ENCODE measurements around the gene ETS1. TPM values are rescaled to one million over a fixed set of nuclear protein-coding genes. Genes with fewer than 3 reads are reported as not detected.
A peak's percentile ranks its signal among the peaks of the same experiment; 100 is the strongest.

The ETS1 gene
- total RNA-seq, 1 experiment from 2014 or later: 82.0 TPM

DNA sequence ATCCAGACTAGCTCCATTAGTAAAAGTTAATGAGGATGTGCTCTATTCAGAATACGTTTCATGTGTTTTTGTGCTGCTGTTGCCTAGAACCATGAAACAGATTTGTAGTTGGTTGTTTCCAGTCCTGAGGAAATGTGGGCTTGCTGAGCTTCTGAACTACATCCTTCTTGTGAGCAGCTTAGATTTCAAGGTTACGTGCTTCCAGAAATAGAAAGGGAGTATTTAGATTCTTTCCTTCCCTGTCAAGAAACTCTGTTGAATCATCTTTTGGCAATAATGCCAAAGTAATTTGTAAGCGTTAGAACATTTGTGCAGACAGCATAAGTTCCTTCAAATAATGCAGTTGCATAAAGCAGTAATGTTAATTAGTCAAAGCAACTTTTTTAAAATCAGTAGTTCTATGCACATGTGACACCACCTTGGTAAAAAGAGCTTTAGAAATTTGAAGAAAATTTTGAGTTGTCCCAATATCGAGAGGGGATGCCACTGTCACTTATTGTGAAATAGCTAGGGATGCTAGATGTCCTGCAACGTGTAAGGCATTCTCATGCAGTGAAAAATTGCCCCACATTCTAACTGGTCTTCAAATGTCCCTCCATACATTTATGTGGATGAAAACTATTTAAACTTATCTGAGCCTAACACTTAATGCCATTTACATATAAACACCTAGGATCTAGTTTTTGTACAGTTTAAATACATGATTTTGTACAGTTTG is 169.6 kb downstream of the ETS1 start:
- ChIA-PET CTCF (interaction anchor here (0.8 to 2.1 kb wide), 4 partner anchors 10 to 215 kb away, joined by 3 to 5 read pairs (median 4); no protein-coding TSS in a partner anchor), POLR2A (interaction anchor here (0.6 to 2.3 kb wide), 7 partner anchors 9 to 113 kb away, joined by 3 to 10 read pairs (median 3); no protein-coding TSS in a partner anchor)
- peaks cover 9% of the 10 kb centered on the region for H3K4me1 Mint-ChIP-seq (ENCODE audit: insufficient read depth, unreplicated experiment)
- peak; percentile 54 for DNase-seq (ENCODE audit: unreplicated experiment)
- no TSS peak for BruUV-seq (replicated peaks)
- no peaks in the 10 kb centered on the region for H3K36me3 Mint-ChIP-seq (ENCODE audit: insufficient read depth, unreplicated experiment)
- TF ChIP-seq, protein P1, sequence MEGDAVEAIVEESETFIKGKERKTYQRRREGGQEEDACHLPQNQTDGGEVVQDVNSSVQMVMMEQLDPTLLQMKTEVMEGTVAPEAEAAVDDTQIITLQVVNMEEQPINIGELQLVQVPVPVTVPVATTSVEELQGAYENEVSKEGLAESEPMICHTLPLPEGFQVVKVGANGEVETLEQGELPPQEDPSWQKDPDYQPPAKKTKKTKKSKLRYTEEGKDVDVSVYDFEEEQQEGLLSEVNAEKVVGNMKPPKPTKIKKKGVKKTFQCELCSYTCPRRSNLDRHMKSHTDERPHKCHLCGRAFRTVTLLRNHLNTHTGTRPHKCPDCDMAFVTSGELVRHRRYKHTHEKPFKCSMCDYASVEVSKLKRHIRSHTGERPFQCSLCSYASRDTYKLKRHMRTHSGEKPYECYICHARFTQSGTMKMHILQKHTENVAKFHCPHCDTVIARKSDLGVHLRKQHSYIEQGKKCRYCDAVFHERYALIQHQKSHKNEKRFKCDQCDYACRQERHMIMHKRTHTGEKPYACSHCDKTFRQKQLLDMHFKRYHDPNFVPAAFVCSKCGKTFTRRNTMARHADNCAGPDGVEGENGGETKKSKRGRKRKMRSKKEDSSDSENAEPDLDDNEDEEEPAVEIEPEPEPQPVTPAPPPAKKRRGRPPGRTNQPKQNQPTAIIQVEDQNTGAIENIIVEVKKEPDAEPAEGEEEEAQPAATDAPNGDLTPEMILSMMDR (IDR thresholded peaks at IDR 0.05; ENCODE audit: unreplicated experiment): no peak
- no peaks in the 10 kb centered on the region for H3K9me3 Mint-ChIP-seq (ENCODE audit: unreplicated experiment)
- H3K27me3 Mint-ChIP-seq (ENCODE audit: insufficient read depth, unreplicated experiment): no peaks in the 10 kb centered on the region
- H3K4me3 Mint-ChIP-seq (ENCODE audit: unreplicated experiment): no peak overlapping the region
- H3K27ac Mint-ChIP-seq (ENCODE audit: low read depth, unreplicated experiment): no peak overlapping the region
- intact Hi-C loops (cut with micrococcal nuclease): no loop called here

DNA sequence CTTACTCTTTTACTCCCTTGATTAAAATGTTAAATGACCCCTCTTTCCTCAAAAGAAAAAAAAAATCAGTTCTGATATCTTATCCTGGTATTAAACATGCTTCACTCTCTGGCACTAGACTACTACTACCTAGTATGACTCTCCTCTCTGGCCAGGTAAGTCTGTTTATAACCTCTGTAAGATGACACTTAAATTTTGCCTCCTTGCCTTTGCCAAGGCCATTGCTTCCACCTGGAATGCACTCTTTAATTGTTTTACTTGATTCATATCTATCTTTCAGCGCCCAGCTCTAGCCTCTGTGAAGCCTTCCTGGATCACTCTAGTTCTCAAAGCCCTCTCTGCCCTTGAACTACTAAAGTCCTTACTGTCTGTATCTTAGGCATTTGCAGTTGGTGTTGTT is 170.4 kb downstream of the ETS1 start:
- DNase-seq (ENCODE audit: unreplicated experiment): no peak
- H3K27me3 Mint-ChIP-seq (ENCODE audit: insufficient read depth, unreplicated experiment): no peaks in the 10 kb centered on the region
- peaks cover 9% of the 10 kb centered on the region for H3K4me1 Mint-ChIP-seq (ENCODE audit: insufficient read depth, unreplicated experiment)
- no peak overlapping the region for H3K27ac Mint-ChIP-seq (ENCODE audit: low read depth, unreplicated experiment)
- intact Hi-C loops (cut with micrococcal nuclease): no loop called here
- ChIA-PET POLR2A (interaction anchor here (0.7 to 2.3 kb wide), 4 partner anchors 8 to 70 kb away, joined by 3 to 10 read pairs (median 4); no protein-coding TSS in a partner anchor), CTCF (interaction anchor here (1.6 to 2.1 kb wide), 2 partner anchors 12 to 215 kb away, joined by 4 to 5 read pairs; no protein-coding TSS in a partner anchor)
- TF ChIP-seq, protein P1 (IDR thresholded peaks at IDR 0.05; ENCODE audit: unreplicated experiment): no peak
- no peak overlapping the region for H3K4me3 Mint-ChIP-seq (ENCODE audit: unreplicated experiment)
- no peaks in the 10 kb centered on the region for H3K9me3 Mint-ChIP-seq (ENCODE audit: unreplicated experiment)
- BruUV-seq (replicated peaks): no TSS peak
- H3K36me3 Mint-ChIP-seq (ENCODE audit: insufficient read depth, unreplicated experiment): no peaks in the 10 kb centered on the region

DNA sequence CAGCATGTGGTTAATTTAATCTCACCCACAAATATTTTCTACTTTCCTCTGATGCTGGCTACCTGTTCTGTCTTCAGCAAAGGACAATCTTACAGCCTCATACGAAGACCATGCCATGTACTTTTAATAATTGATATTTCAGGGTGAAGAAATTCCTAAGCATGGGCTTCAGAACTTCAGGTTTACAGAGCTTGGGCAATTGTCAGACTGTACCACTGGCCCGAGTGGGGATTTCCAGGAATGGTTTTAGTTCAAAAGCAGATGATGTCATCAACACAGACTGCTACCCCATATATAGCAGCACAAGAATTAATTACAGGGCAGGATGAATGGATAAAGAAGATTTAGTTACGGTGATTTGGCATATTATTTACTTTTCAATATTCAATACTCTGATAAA is 171.8 kb downstream of the ETS1 start:
- H3K27ac Mint-ChIP-seq (ENCODE audit: low read depth, unreplicated experiment): no peak overlapping the region
- H3K9me3 Mint-ChIP-seq (ENCODE audit: unreplicated experiment): no peaks in the 10 kb centered on the region
- H3K4me3 Mint-ChIP-seq (ENCODE audit: unreplicated experiment): no peak overlapping the region
- no peaks in the 10 kb centered on the region for H3K27me3 Mint-ChIP-seq (ENCODE audit: insufficient read depth, unreplicated experiment)
- H3K4me1 Mint-ChIP-seq (ENCODE audit: insufficient read depth, unreplicated experiment): peaks cover 9% of the 10 kb centered on the region
- TF ChIP-seq, protein P1 (IDR thresholded peaks at IDR 0.05; ENCODE audit: unreplicated experiment): no peak
- intact Hi-C loops (cut with micrococcal nuclease): no loop called here
- BruUV-seq (replicated peaks): no TSS peak
- DNase-seq (ENCODE audit: unreplicated experiment): no peak
- POLR2A ChIA-PET: interaction anchor here (0.6 to 0.7 kb wide), 2 partner anchors 28 to 65 kb away, joined by 3 to 5 read pairs; no protein-coding TSS in a partner anchor
- no peaks in the 10 kb centered on the region for H3K36me3 Mint-ChIP-seq (ENCODE audit: insufficient read depth, unreplicated experiment)
- CTCF ChIA-PET: no interaction called here

DNA sequence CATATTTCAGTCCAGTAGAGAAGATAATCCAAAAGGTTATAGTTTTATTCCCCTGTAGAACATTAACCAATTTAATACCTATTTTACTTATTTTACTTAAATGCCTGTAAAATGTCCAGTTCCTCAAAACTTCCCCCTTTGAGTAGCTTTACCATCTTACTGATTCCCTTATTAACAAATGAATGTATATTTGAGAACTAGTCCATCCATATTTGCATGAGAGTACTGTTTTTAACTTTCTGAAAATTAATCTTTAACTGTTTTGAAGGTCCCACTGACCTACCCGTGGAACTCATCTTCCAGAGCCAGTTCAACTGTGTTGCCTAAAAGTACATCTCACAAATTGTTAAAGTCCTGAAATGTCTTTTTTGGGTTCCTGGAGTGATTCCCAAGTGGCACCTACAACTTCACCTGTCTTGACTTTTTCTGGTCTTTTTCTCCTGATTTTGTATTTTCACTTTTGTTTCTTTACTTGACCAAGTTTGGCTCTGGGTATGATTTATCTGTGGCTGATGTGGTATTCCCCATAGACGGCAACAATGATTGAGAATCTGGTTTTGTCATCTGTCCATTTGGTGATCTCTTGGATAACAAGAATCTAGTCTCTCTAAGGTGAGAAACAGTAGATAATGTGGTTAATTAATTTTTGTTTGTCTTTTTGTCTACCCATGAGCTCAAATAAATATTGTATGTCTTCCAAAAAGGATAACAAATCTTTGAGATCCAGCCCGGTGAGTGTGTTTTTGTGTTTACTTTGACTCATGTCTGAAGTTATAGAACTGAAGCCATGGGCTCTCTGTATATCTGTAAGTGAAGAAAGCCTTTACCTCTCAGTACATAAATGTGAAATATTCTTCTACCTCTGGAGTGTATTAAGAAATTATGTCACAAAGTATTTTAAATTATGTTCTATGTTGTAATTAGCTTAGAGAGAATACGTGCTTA is 174.2 kb downstream of the ETS1 start:
- no peaks in the 10 kb centered on the region for H3K9me3 Mint-ChIP-seq (ENCODE audit: unreplicated experiment)
- ChIA-PET POLR2A (no interaction called here), CTCF (no interaction called here)
- no peak for DNase-seq (ENCODE audit: unreplicated experiment)
- intact Hi-C loops (cut with micrococcal nuclease): no loop called here
- no peak overlapping the region for H3K27ac Mint-ChIP-seq (ENCODE audit: low read depth, unreplicated experiment)
- H3K36me3 Mint-ChIP-seq (ENCODE audit: insufficient read depth, unreplicated experiment): no peaks in the 10 kb centered on the region
- peaks cover 23% of the 10 kb centered on the region for H3K4me1 Mint-ChIP-seq (ENCODE audit: insufficient read depth, unreplicated experiment)
- H3K27me3 Mint-ChIP-seq (ENCODE audit: insufficient read depth, unreplicated experiment): no peaks in the 10 kb centered on the region
- H3K4me3 Mint-ChIP-seq (ENCODE audit: unreplicated experiment): no peak overlapping the region
- TF ChIP-seq, protein P1 (IDR thresholded peaks at IDR 0.05; ENCODE audit: unreplicated experiment): no peak
- no TSS peak for BruUV-seq (replicated peaks)
